GM18873 (cell line): Measurements from ENCODE around the gene SLAMF8.

ENCODE experiments used
- ATAC-seq: cut with Tn5 transposase; IDR thresholded peaks from one replicate; pipeline ENCODE4 v1.9.1; 2021; ENCODE audit warnings: mild to moderate bottlenecking, moderate library complexity, moderate number of reproducible peaks; ENCODE audit not compliant: unreplicated experiment, low FRiP score

The SLAMF8 gene

DNA sequence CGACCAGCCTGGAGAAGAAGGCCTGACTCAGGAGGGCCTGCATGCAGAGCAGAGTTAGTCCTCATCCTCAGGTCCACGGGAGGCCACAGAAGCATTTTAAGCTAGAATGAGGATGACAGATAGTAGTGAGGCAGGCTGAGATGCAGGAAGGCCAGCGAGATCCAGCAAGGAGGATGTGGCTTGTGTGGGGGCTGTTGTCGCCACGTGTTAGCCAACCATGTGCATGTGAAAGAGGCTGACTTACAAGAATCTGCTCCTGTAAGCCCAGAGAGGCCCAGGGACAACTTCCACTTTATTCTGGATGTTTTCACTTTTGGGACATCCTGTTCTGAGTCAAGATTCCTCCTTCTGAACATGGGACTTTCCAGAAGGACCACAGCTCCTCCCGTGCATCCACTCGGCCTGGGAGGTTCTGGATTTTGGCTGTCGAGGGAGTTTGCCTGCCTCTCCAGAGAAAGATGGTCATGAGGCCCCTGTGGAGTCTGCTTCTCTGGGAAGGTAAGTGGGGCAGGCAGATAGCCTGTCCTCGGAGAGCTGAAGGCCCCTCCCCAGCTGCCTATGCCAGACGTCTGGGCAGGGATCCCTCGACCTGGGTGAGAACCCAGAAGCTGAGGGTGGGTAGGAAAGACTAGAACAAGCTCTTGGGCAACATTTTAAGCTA lies at the start of gene SLAMF8:
Gene SLAMF8 (plus strand): TSS at position 433 of the 661 bp plus-strand sequence. CDS start 26 bp downstream, at position 459.
- no peak for ATAC-seq

DNA sequence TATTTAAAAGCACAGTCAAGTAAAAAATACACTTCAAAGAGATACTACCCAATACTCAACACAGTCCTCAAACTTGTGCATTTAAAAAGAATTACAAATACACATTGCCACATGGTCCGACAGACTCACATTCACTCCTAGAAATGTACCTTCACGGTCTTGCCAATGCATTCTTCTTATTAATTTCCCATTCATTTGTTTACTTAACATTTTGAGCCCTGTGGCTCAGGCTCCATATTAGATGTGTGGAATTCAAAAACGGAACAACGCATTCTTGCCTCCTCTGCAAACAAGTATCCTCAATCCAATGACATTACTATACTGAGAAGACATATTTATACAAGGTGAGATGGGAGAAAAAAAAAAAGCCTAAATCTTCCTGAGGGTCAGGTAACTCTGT lies 48.4 kb upstream of the SLAMF8 start:
- no peak for ATAC-seq

DNA sequence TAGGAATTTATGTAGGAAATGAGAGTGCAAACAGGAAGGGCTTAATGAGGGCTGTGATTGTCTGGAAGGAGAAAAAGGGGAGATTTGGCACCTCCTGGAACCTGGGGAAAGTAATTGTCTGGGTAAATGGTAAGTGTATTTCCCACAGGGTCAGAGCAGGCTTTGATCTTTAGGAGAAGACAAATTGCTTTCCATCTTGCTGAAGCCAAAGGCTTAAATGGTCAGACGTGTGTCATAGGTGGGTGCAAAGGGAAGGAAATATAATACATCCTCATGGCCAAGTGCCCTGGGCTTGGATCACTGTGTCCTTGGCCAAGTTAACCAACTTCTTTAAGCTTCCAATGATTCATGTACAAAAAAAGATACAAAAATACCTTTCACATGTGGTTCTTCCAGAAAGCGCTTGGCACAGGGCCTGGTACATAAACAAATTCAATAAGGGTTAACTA lies 47.2 kb upstream of the SLAMF8 start:
- ATAC-seq = no peak

DNA sequence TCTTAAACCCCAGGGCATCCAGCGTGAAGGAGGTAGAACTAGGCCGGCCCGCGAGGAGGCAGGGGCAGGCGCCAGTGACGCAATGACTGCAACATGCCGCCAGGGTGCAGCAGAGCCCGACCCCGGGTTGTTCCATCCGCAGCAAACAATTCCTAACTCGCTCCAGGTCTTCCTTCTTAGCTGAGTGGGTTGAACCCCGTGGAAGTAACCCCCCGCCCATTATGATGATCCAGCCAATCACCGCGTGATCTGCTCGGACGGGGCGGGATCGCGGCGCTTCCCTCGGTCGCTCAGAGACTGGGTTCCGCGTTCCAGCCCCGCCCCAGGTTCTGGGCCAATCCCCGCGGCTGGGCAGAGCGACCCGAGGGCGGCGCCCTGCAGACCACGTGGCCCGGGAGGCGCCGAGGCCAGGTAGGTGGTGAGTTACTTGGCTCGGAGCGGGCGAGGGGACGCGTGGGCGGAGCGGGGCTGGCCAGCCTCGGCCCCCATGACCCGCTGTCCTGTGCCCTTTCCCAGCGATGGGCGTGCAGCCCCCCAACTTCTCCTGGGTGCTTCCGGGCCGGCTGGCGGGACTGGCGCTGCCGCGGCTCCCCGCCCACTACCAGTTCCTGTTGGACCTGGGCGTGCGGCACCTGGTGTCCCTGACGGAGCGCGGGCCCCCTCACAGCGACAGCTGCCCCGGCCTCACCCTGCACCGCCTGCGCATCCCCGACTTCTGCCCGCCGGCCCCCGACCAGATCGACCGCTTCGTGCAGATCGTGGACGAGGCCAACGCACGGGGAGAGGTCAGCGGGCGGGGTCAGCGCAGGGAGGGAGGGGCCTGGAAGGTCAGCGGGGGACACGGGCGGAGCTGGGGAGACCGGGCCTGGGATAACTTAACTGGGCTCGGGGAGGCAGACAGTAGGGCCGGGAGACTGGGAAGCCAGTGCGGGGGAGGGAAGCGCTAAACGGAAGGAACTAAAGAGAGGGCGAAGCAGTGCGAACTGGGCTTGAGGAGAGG lies 45.8 kb upstream of the SLAMF8 start, which contains the start of gene DUSP23:
Gene DUSP23 (plus strand): TSS at position 380 of the 1,000 bp plus-strand sequence. CDS start 139 bp downstream, at position 519.
- ATAC-seq = peak; percentile 95

DNA sequence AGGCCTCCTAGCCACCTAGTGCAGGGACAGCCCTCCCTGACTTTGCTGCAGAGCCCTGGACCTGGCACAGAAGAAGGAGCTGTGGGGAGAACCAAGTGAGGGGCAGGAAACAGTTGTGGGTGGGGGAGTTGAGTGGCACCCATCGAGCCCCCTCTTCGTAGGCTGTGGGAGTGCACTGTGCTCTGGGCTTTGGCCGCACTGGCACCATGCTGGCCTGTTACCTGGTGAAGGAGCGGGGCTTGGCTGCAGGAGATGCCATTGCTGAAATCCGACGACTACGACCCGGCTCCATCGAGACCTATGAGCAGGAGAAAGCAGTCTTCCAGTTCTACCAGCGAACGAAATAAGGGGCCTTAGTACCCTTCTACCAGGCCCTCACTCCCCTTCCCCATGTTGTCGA lies 44.7 kb upstream of the SLAMF8 start:
- no peak for ATAC-seq

DNA sequence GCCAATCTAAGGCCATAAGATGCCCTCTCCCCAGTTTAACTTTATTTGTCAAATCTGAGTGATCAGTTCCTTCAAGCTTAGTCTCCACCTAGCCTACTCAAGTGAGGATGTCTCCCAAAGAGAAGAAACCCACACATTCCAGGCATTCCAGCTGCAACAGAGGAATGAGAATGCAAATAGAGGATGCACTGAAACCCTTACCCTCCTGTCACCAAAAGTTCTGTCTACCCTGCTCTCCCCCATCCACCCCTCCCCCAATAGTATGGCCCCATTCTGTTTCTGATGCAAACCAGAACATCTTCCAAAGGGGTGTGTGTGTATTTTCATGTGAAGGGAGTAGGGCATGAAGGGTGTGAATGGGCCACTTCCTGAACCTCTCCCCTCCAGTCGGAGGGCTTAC lies 42.9 kb upstream of the SLAMF8 start:
- ATAC-seq = no peak

DNA sequence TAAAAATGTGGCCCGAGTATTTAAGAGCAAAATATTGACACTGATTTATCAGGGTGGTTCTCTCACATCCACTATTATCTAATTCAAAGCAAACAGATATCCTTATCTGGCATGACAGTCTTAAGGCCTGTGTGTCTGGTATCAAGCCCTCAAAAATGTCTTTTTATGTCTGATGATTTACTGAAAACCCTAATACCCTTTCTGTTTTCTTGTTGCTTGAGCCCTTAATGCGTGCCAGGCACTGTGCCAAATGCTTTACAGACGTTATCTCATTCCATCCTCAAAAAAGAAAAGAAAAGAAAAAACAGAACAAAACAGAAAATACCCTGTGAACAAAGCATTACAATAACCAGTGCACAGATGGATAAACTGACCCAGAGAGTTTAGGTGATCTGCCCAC lies 40.2 kb upstream of the SLAMF8 start:
- ATAC-seq = no peak

DNA sequence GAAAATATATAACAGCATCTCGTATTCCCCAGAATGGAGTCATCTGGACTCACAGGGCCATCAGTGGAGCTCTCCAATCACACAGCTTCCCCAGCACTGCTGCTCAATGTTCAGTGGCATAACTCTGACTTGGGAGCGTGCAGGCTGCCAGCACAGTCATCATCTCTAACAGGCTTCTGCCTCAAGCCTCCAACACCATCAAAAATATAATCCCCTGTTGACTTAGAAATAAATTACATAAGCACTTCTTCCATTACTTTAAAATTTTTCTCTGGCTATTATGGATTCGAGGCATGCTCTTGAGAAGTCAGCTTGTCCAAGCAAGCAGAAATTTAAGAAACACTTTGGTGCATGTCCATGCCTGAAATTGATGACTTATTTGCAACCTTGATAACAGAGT lies 39.7 kb upstream of the SLAMF8 start:
- no peak for ATAC-seq

DNA sequence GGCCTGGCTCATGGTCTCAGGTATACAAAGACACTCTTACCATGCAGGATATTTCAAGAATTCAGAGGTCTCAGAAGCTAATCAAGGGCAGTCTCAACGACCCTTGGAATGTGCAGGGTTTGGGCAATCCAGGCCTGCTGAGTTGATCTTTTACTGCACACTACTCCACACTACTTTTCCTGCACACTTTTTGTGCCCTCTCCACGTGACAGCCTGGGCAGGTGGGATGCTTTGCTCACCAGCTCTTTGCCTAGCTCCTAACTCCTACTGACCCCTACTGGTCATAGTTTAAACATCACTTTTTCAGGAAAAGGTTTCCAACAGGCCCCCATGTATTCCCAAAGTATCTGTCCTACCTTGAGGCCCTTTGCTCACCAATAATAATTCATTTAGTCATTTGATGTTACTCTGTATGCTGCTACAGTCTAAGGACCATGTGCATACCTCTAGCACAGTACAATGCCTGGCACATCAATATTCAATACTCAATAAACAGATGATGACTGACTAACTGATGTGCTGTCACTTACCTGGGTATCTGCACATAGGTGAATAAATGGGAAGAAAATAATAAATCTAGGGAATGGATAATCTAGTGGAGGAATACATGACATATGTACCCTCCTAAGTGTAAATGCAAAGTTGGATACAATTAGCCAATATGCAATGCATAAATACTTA lies 36.3 kb upstream of the SLAMF8 start:
- ATAC-seq = no peak

DNA sequence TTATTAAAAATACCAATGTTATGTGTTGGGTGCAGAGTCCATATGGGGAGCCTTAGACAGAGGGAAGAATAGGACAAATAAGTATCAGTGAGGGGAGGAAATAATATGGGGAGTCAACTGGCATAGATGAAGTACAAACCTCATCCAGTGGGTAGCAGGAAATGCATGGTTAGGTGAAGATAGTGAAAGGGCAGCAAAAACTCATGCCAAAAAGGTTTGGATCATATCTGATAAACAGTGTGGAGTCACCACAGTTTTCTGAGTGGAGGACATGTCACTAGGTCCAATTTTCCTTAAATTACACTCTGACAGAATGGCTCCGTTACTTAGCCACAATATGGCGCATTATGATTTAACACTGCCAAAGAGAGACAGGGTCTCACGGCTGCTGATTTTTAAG lies 35.6 kb upstream of the SLAMF8 start:
- ATAC-seq = no peak

DNA sequence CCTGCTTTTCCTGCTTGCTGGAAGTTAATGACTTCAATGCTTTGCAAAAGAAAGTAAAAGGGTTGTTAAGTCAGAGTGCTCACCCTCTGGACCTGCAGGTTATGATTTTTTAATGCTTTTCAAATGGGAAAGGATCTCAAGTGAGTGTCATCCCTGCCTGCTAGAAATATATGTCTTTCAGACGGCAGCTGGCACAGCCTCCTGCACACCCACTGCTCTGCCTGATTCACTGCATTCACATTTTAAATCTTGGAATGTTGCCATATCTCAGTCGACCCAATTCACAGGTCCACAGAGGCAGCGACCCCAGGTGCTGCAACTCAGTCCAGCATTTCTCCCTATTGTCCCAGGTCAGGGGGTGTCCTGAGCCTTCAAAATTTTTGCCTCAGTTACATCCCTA lies 35.2 kb upstream of the SLAMF8 start:
- no peak for ATAC-seq

DNA sequence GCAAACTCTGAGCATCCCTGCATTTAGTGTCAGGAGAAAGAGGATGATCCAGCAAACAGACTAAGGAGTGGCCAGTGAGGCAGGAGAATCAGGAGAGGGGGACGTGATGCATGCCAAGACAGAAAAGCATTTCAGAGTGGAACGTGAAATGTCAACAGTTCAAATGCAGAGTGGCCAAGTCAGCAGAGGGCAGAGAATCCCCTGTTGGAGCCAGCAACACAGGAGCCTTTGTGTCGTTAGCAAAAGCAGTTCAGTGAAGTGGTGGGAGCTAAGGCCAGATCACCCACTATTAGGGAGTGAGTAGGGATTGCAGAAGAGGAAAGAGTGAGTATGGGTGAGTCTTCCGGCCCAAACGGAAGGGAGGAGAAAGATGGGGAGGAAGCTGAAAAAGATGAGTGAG lies 31.1 kb upstream of the SLAMF8 start:
- ATAC-seq = no peak

DNA sequence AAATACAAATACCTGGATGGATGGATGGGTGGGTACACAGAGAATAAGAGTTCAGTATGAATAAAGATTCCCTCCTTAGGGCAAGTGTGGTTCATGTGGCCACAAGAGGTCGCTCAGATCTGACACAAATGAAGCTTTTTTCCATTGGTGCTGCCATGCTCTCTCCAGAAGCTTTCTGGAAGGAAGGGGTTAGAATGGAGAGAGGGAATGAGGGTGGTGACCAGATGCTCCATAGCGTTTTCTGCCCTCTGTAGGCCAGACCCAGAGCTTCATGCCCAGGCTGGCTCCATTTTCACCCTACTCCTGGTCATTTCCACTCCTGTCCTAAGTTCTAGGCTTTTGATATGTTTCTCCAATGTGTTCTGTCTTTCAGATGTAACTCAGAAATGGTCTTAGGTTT lies 27.8 kb upstream of the SLAMF8 start:
- ATAC-seq = no peak

DNA sequence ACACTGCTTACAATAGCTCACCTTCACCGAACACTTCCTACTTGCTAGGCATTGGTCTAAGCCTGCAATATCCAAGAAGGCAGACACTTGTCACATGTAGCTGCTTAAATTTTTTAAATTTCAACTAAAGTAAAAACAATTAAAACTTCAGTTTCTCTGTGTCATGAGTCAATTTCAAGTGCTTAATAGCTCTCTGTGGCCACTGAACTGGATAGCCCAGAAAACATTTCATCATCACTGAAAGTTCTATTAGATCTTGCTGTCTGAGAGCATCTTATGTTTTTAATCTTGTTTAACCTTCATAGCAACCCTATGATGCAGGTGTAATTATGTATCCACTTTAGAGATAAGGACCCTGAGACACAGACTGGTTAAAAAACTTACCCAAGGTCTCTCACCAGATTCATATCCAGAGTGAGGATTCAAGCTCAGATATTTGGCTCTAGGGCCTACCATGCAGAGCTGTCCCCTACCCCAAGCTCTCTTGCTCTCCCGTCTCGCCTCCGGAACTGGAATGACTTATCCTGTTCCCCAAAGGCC lies 27.2 kb upstream of the SLAMF8 start:
- ATAC-seq = no peak

DNA sequence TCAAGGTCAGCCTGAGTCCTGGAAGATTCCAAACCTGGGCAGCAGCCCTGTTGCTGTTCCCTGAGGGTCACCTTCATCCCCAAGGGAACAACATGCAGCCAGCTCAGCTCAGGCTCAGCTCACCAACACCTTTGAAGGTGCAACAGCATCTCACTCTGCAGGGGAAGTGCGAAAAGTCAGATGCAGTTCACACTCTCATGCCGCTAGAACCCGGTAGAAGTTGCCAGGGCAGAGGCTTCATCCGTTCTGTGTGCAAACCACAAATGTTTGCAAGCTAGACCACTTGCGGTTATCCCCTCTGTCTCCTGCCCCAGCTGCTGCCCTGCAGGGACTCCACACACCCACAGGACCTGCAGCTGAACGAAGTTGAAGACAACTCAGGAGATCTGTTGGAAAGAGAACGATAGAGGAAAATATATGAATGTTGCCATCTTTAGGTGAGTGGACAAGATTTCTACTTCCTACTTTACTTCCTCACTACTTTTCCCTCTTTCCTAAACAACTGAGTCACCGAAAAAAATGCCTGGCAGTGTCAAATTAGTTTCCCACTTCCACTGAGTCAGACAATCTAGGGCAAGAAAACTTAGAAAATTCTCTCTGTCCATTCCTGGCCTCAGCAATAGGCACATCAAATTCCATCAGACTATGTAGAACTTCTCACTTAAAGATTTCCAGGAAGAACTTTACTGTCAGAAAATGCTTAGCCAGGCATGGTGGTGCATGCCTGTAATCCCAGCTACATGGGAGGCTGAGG lies 26.3 kb upstream of the SLAMF8 start:
- ATAC-seq = peak; percentile 48

DNA sequence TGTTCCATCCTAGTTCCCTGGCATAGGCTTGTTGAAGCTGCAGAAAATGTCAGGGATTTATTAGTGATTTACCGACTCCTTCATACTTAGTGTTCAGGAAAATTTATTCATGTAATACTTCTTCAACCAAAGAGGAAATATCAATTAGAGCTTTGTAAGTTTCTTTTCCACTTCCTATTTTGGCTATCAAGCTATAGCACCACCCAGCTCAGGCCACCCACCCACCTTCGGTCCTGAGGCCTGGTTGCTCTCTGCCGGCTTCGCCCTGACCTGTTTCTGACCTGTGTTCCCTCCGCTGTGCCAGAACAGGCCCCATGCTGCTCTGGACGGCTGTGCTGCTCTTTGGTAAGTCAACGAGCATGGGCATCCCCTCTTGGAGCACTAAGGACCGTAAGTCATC lies 24.6 kb upstream of the SLAMF8 start, which contains the start of gene FCRL6:
Gene FCRL6 (plus strand): TSS at position 250 of the 400 bp plus-strand sequence. CDS start 65 bp downstream, at position 315.
- ATAC-seq = no peak

DNA sequence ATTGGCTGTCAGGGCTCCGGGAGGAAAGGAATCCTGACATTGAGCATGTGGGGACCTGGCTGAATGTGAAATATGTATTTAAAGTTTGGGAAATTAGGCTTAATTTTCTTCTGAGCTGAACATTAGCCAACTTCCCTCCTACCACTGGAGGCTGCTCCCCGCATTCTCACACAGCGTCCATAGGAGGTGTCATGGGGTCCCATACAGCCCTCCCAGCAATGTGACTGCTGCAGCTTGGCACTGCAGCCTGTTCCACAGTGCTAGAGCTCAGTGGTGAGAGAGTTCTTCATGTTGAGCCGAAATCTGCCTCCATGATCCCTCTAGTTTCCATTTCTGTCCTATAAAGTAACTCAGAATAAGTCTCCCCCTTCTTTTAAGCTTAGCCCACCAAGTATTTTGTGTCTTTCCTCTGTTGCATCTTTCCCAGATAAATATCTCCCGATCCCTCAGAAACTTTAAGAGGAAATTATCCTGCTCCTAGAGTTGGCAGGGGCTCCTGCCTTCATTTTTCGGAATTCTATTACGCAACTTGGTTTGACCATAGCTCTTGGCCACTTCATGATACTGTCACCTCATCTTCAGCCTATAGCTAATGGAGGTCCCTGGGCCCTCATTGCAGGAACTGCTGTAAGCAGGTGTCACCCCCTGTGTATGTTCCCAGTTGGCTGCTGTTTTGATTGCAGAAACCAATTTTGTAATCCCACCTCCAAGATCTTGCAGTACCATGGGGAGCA lies 22.6 kb upstream of the SLAMF8 start:
- ATAC-seq = no peak

DNA sequence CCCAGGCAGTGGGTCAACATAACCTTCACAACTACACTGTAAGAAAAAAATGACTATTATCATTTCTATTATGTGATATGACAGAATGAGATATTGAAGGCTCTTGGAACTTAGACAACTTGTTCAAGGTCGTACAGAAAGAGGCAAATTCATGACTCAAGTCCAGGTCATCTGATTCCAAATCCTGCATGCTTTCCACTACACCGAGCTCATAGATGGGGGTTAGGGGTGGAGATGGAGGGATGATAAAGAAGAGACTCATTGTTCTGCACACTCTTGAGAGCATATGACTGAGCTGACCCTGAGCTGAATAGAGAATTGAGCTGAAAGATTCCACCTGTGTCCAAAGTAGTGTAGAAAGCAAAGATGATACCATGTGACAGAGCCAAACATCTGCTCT lies 21.7 kb upstream of the SLAMF8 start:
- no peak for ATAC-seq

DNA sequence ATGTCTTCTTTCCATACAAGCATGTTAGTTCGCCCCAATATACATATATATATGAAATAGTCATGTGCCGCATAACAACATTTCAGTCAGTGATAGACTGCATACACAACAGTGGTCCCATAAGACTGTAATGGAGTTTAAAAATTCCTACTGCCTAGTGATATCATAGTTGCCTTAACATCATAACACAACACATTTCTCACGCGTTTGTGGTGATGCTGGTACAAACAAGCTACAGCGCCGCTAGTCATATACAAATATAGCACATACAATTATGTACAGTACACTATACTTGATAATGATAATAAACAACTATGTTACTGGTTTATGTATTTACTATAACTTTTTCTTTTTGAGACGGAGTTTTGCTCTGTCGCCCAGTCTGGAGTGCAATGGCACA lies 10.7 kb upstream of the SLAMF8 start:
- no peak for ATAC-seq
